ENCODE measurements around the gene MCC. TPM values are rescaled to one million over a fixed set of nuclear protein-coding genes. Genes with fewer than 3 reads are reported as not detected.

The MCC gene
- total and polyA plus RNA-seq, 7 donors: 1.4 to 13.8 (median 4.4) TPM

- DNase-seq: no peak
- no peak for ATAC-seq
- Histone ChIP-seq H3K27me3 (ENCODE audit: insufficient read depth in 3 of 3, low read length in 2 of 3) (no peaks in the 10 kb centered on the region), H3K9me3 (no peaks in the 10 kb centered on the region), H3K27ac (no peak overlapping the region), H3K36me3 (ENCODE audit: insufficient read depth in 1 of 2, low read depth in 1 of 2) (no peaks in the 10 kb centered on the region), H3K4me3 (no peak overlapping the region), H3K4me1 (no peaks in the 10 kb centered on the region)
- intact Hi-C loops (cut with DNase I): no loop called here
- 78 to 86% (median 81%) methylated on average over 3 of the region's 3 CpGs for WGBS, 3 donors
- no peak for TF ChIP-seq CTCF (IDR thresholded peaks at IDR 0.05)
These were observed 384.9 kb downstream of the MCC start for GRCh38 chr5:113103330-113103729.

- DNase-seq (no peak), ATAC-seq (peak in 2 of 4 donors; percentile 49 to 68)
- Histone ChIP-seq H3K27me3 (ENCODE audit: insufficient read depth in 3 of 3, low read length in 2 of 3) (no peaks in the 10 kb centered on the region), H3K9me3 (no peaks in the 10 kb centered on the region), H3K27ac (no peak overlapping the region), H3K4me3 (no peak overlapping the region), H3K36me3 (ENCODE audit: insufficient read depth in 1 of 2, low read depth in 1 of 2) (no peaks in the 10 kb centered on the region), H3K4me1 (no peaks in the 10 kb centered on the region)
- TF ChIP-seq CTCF (IDR thresholded peaks at IDR 0.05): no peak
- intact Hi-C loops (cut with DNase I): no loop called here
- 43 to 48% (median 44%) methylated on average over 1 of the region's 1 CpG for WGBS, 3 donors
These were observed 386.1 kb downstream of the MCC start for GRCh38 chr5:113102121-113102531.

DNA sequence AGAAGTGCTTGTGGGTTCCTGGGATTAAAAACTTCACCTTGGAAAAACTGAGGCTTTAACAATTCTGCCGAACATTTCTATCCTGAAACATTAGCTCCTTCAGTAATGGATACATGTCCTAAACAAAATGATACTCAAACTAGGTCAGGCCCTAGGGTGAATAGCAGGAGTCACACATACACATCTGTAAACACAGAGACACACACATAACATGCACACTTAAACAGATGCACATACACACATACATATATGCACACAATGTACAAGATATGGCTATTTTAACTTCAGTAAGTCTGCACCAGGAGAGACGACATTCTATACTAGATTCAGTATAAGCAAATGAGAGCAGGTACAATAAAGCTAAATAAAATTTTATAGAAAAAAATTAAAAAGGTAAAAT, 387.3 kb downstream of the MCC start:
- no peak overlapping the region for H3K4me3 ChIP-seq
- no peak overlapping the region for H3K27ac ChIP-seq
- H3K27me3 ChIP-seq (ENCODE audit: insufficient read depth in 3 of 3, low read length in 2 of 3): no peaks in the 10 kb centered on the region
- ATAC-seq (peak in 1 of 4 donors; percentile 59), DNase-seq (no peak)
- intact Hi-C loops (cut with DNase I): no loop called here
- H3K9me3 ChIP-seq: no peaks in the 10 kb centered on the region
- no peak for TF ChIP-seq CTCF (IDR thresholded peaks at IDR 0.05)
- no peaks in the 10 kb centered on the region for H3K4me1 ChIP-seq
- 57 to 75% (median 59%) methylated on average over 2 of the region's 2 CpGs for WGBS, 3 donors
- H3K36me3 ChIP-seq (ENCODE audit: insufficient read depth in 1 of 2, low read depth in 1 of 2): no peaks in the 10 kb centered on the region

DNA sequence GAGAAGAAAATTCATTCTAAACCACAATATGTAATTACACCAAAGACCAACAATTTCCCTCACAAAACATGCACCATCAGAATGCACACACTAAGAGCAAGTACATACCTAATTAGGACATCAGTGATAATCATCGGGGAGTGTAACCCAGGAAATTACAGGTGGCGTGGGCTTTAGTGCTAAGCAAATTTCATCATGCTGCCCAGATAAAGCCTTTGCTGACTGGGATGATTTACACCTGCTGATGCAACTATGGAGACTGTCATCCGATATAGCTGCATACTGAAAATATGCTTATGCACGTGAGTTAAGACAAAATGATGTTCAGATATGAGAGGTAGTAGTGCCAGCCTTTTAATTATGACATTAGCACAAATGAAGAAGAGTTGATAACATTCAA, 388.4 kb downstream of the MCC start:
- Histone ChIP-seq H3K27me3 (ENCODE audit: insufficient read depth in 3 of 3, low read length in 2 of 3) (no peaks in the 10 kb centered on the region), H3K36me3 (ENCODE audit: insufficient read depth in 1 of 2, low read depth in 1 of 2) (no peaks in the 10 kb centered on the region), H3K4me3 (no peak overlapping the region), H3K27ac (no peak overlapping the region), H3K9me3 (no peaks in the 10 kb centered on the region), H3K4me1 (no peaks in the 10 kb centered on the region)
- intact Hi-C loops (cut with DNase I): no loop called here
- DNase-seq: no peak
- peak in 3 of 4 donors; percentile 48 to 82 (median 65) for ATAC-seq
- no peak for TF ChIP-seq CTCF (IDR thresholded peaks at IDR 0.05)
- 41 to 46% (median 42%) methylated on average over 4 of the region's 4 CpGs for WGBS, 3 donors

DNA sequence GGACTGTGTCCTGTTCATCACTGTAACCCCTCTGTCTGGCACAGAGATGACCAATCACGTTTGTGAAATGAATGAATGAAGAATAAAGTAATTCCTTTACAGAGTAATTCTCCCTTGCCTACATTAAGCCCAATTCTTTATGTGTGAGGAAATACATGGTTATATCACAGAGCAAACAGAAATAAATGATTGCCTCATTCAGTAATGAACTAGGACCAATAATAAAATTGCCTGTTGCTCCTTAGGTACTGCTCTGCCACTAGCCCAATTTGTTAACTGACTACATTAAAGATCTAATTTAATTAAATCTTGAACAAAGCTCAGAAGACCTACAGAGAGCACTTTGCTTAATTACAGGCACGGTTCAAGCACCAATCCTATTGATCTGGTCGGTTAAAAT, 389.9 kb downstream of the MCC start:
- 65 to 77% (median 73%) methylated on average over 3 of the region's 3 CpGs for WGBS, 3 donors
- no peak overlapping the region for H3K4me3 ChIP-seq
- no peaks in the 10 kb centered on the region for H3K27me3 ChIP-seq (ENCODE audit: insufficient read depth in 3 of 3, low read length in 2 of 3)
- ATAC-seq (no peak), DNase-seq (no peak)
- no peaks in the 10 kb centered on the region for H3K9me3 ChIP-seq
- H3K36me3 ChIP-seq (ENCODE audit: insufficient read depth in 1 of 2, low read depth in 1 of 2): no peaks in the 10 kb centered on the region
- H3K27ac ChIP-seq: no peak overlapping the region
- no peak for TF ChIP-seq CTCF (IDR thresholded peaks at IDR 0.05)
- intact Hi-C loops (cut with DNase I): no loop called here
- no peaks in the 10 kb centered on the region for H3K4me1 ChIP-seq

Measured in psoas muscle (tissue), 8 donors.